Naive B cell (primary cell): ENCODE data around the gene MS4A6E. TPM values are rescaled to one million over a fixed set of nuclear protein-coding genes. Genes with fewer than 3 reads are reported as not detected.

Experiments
- ATAC-seq, 2 donors: fragments of 150-1000 bp; cut with Tn5 transposase; 2 replicates each; pipeline ENCODE4 v1.10.0; 2021; ENCODE audit warnings: low read depth in 2 of 2, mild to moderate bottlenecking in 2 of 2, moderate library complexity in 2 of 2
- DNase-seq: peaks from one replicate; pipeline ENCODE4 v3.0.0; 2022
- H3K27ac Mint-ChIP-seq, 6 donors: one replicate each; pipeline ENCODE4 v1.8.0; 2020 to 2022; ENCODE audit warnings: mild to moderate bottlenecking in 6 of 6, mixed read lengths in 6 of 6, moderate library complexity in 5 of 6, inconsistent platforms in 2 of 6
- H3K27me3 Mint-ChIP-seq, 3 donors: one replicate each; pipeline ENCODE4 v1.8.0; 2021 to 2022; ENCODE audit warnings: mixed read lengths in 3 of 3, mild to moderate bottlenecking in 1 of 3
- H3K36me3 Mint-ChIP-seq, 2 donors: one replicate each; pipeline ENCODE4 v1.8.0; 2020 to 2022; ENCODE audit warnings: mixed read lengths in 2 of 2, inconsistent platforms in 1 of 2, mild to moderate bottlenecking in 1 of 2
- H3K4me1 Mint-ChIP-seq, 3 donors: one replicate each; pipeline ENCODE4 v1.8.0; 2020 to 2022; ENCODE audit warnings: mixed read lengths in 3 of 3, inconsistent platforms in 1 of 3, mild to moderate bottlenecking in 1 of 3, moderate library complexity in 1 of 3
- H3K4me3 Mint-ChIP-seq, 8 donors: one replicate each; pipeline ENCODE4 v1.8.0; 2020 to 2022; ENCODE audit warnings: mild to moderate bottlenecking in 8 of 8, mixed read lengths in 8 of 8, moderate library complexity in 8 of 8, inconsistent platforms in 2 of 8
- H3K9me3 Mint-ChIP-seq, 7 donors: one replicate each; pipeline ENCODE4 v1.8.0; 2020 to 2022; ENCODE audit warnings: mixed read lengths in 7 of 7, mild to moderate bottlenecking in 5 of 7, inconsistent platforms in 2 of 7, moderate library complexity in 1 of 7
- polyA plus RNA-seq, 6 donors: library from polyadenylated mRNA; unstranded; fragments of 300-500 nt; fragmentation: Illumina TruSeq; gene quantifications; one replicate each; pipeline ENCODE4 v1.2.3, GENCODE V29; 2021; ENCODE audit warnings: low read depth in 6 of 6

MS4A6E gene
- polyA plus RNA-seq, 6 donors from 2014 or later: not detected

DNA sequence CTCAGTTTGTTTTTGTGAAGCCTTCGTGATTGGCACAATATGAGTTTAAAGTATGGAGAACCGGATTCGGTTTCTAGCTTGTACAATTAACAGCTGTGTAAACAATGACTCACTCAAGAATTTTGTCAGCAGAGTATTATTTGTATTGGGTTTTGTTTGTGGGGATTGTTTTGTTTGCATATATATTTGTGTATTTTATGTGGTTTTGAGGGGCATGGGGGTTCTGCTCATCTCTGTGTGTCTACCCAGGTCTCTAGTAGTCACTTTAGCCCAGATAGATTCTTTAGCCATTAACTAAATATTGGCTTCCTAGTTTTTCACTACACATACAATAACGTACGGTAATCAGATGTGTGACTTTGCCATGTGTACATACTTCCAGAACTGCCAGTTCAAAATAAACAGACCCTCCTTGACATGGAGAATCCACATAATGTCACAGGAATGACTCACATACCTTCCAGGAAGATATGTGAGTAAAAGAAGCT is 43.8 kb downstream of the MS4A6E start:
- H3K36me3 Mint-ChIP-seq: peaks cover 11 to 20% of the 10 kb centered on the region in 2 donors
- H3K4me1 Mint-ChIP-seq: peaks cover 55 to 94% (median 90%) of the 10 kb centered on the region in 3 donors
- DNase-seq (no peak), ATAC-seq (no peak)
- H3K4me3 Mint-ChIP-seq: no peak overlapping the region
- H3K27ac Mint-ChIP-seq: peak overlapping the region in 4 of 6 donors; percentile 12 to 99 (median 61)
- H3K9me3 Mint-ChIP-seq: peaks cover 0 to 12% (median 3%) of the 10 kb centered on the region in 7 donors
- no peaks in the 10 kb centered on the region for H3K27me3 Mint-ChIP-seq

DNA sequence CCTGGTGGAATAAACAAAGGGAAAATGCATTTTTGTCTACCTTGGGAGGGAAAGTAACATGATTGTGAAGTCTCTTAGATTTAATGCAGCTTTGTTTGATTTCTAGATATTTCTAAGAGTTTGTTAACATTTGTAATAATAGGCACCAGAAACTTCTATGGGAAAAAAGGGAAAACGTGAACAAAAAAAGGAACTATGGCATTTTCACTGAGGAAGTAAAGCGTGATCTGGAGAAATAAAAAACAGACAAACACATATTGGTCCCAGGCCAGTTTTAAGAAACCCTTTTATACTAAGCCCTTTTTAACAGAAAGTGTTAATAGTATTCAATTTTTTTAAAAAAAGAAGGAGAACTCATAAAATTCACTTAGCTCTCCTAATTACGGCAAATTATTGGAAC is 44.3 kb downstream of the MS4A6E start:
- DNase-seq (no peak), ATAC-seq (no peak)
- H3K4me1 Mint-ChIP-seq: peaks cover 58 to 94% (median 90%) of the 10 kb centered on the region in 3 donors
- no peaks in the 10 kb centered on the region for H3K27me3 Mint-ChIP-seq
- no peak overlapping the region for H3K4me3 Mint-ChIP-seq
- H3K36me3 Mint-ChIP-seq: peaks cover 11 to 22% of the 10 kb centered on the region in 2 donors
- H3K9me3 Mint-ChIP-seq: peaks cover 0 to 12% (median 3%) of the 10 kb centered on the region in 7 donors
- peak overlapping the region in 2 of 6 donors; percentile 12 to 99 for H3K27ac Mint-ChIP-seq

DNA sequence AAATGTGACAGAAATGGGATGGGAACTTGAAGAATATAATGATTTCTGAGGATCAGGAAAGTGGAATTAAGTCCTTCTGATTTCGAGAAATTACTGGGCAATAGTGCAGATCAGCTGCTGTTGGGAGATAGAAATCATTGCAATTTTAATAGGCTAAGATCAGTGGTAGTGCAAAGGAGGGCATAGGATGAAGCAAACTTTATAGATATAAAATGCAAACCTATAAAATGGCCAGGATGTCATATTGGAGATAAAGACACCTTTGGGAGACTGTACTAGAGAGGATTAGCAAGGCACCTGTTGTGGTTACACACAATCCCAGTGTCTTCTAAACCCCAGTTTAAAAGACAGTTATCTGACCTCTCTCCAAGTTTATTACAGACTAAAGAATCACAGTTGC is 44.8 kb downstream of the MS4A6E start:
- peak overlapping the region in 2 of 8 donors; percentile 9 to 16 for H3K4me3 Mint-ChIP-seq
- no peak for ATAC-seq
- H3K4me1 Mint-ChIP-seq: peaks cover 63 to 94% (median 93%) of the 10 kb centered on the region in 3 donors
- H3K36me3 Mint-ChIP-seq: peaks cover 11 to 27% of the 10 kb centered on the region in 2 donors
- no peak for DNase-seq
- H3K27me3 Mint-ChIP-seq: no peaks in the 10 kb centered on the region
- H3K9me3 Mint-ChIP-seq: peaks cover 0 to 12% (median 3%) of the 10 kb centered on the region in 7 donors
- peak overlapping the region in 3 of 6 donors; percentile 6 to 99 (median 68) for H3K27ac Mint-ChIP-seq

DNA sequence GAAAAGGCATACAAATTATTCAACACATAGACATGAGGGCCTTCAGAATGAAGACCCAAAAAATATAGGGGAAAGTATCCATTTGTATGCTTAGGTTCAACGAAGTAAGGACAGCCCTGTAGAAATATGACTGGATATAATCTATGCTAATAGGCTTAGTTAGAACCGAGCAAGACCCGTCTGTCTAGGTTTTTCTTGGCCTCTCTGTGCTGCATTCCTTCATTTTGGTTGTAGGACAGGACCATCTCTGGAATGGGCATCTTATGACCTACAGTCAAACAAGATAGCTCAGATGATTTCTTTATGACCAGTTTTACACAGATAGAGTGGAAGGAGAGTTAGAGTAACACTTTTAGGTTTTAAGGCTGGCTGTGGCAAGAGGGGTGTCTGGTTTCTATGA is 45.7 kb downstream of the MS4A6E start:
- H3K36me3 Mint-ChIP-seq: peaks cover 11 to 27% of the 10 kb centered on the region in 2 donors
- DNase-seq (no peak), ATAC-seq (no peak)
- no peaks in the 10 kb centered on the region for H3K27me3 Mint-ChIP-seq
- H3K4me1 Mint-ChIP-seq: peaks cover 66 to 94% (median 93%) of the 10 kb centered on the region in 3 donors
- H3K27ac Mint-ChIP-seq: peak overlapping the region in 3 of 6 donors; percentile 0 to 41 (median 18)
- H3K9me3 Mint-ChIP-seq: peaks cover 0 to 9% (median 3%) of the 10 kb centered on the region in 7 donors
- peak overlapping the region in 1 of 8 donors; percentile 8 for H3K4me3 Mint-ChIP-seq

GRCh38 chr11:60375316-60375715 is 48.3 kb downstream of the MS4A6E start:
- DNase-seq (no peak), ATAC-seq (no peak)
- Mint-ChIP-seq H3K9me3 (peaks cover 0 to 5% (median 0%) of the 10 kb centered on the region in 7 donors), H3K27ac (peak overlapping the region in 3 of 6 donors; percentile 21 to 99 (median 83)), H3K27me3 (no peaks in the 10 kb centered on the region), H3K4me3 (peak overlapping the region in 3 of 8 donors; percentile 7 to 52 (median 41)), H3K4me1 (peaks cover 74 to 94% (median 94%) of the 10 kb centered on the region in 3 donors), H3K36me3 (peaks cover 2 to 26% of the 10 kb centered on the region in 2 donors)

- peaks cover 0 to 5% (median 0%) of the 10 kb centered on the region in 7 donors for H3K9me3 Mint-ChIP-seq
- no peaks in the 10 kb centered on the region for H3K27me3 Mint-ChIP-seq
- peak overlapping the region in 6 of 8 donors; percentile 1 to 90 (median 66) for H3K4me3 Mint-ChIP-seq
- peaks cover 70 to 94% (median 91%) of the 10 kb centered on the region in 3 donors for H3K4me1 Mint-ChIP-seq
- H3K27ac Mint-ChIP-seq: peak overlapping the region; percentile 99 to 100 (median 99)
- DNase-seq: no peak
- ATAC-seq: no peak
- H3K36me3 Mint-ChIP-seq: peaks cover 9 to 23% of the 10 kb centered on the region in 2 donors
Observed at GRCh38 chr11:60376601-60377000, 49.5 kb downstream of the MS4A6E start.

- Mint-ChIP-seq H3K4me3 (peak overlapping the region; percentile 68 to 95 (median 88)), H3K27ac (peak overlapping the region; percentile 99 to 100 (median 99)), H3K9me3 (peaks cover 0 to 5% (median 0%) of the 10 kb centered on the region in 7 donors), H3K4me1 (peaks cover 71 to 93% (median 92%) of the 10 kb centered on the region in 3 donors), H3K36me3 (peaks cover 9 to 27% of the 10 kb centered on the region in 2 donors), H3K27me3 (no peaks in the 10 kb centered on the region)
- ATAC-seq (peak; percentile 76 to 83), DNase-seq (peak; percentile 77)
Observed at GRCh38 chr11:60377401-60378136, 50.5 kb downstream of the MS4A6E start.

- Mint-ChIP-seq H3K27me3 (no peaks in the 10 kb centered on the region), H3K9me3 (peaks cover 0 to 5% (median 0%) of the 10 kb centered on the region in 7 donors), H3K36me3 (peaks cover 9 to 30% of the 10 kb centered on the region in 2 donors), H3K27ac (peak within 1 kb of the TSS; percentile 99 to 100 (median 99)), H3K4me1 (peaks cover 66 to 89% (median 86%) of the 10 kb centered on the region in 3 donors), H3K4me3 (peak within 1 kb of the TSS; percentile 68 to 95 (median 88))
- peak; percentile 82 for DNase-seq
- ATAC-seq: peak; percentile 82 to 86
Observed at GRCh38 chr11:60378354-60378753, 51.3 kb downstream of the MS4A6E start, which contains the start of gene MS4A7. MS4A7 (plus strand) TSS chr11:60378532; CDS start chr11:60383142, 4,610 bp downstream.

- Mint-ChIP-seq H3K27me3 (no peaks in the 10 kb centered on the region), H3K4me3 (peak overlapping the region; percentile 12 to 79 (median 52)), H3K27ac (peak overlapping the region; percentile 95 to 97 (median 96)), H3K36me3 (peaks cover 26 to 28% of the 10 kb centered on the region in 2 donors), H3K4me1 (peaks cover 40 to 56% (median 44%) of the 10 kb centered on the region in 3 donors), H3K9me3 (peaks cover 0 to 4% (median 0%) of the 10 kb centered on the region in 7 donors)
- DNase-seq (peak; percentile 82), ATAC-seq (peak; percentile 94 to 95)
Observed at GRCh38 chr11:60389279-60389910, 62.3 kb downstream of the MS4A6E start.

DNA sequence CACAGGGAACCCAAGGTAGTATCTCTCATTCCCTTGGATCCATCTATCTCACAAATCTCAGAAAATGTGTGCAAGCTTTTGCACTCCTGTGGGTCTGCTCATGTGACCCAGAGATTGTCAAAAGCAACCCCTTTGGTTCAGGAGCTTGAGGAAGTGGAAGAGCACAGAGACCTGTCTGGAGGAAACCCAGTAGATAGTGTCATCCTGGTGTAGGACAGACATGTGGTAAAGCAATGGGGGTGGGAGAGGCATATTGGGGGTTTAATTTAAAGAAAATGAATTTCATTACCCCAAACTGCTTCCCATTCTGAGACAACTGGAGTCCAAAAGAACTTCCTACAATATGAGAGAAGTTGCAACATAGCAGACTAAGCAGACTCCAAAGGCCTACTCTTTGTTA is 63.4 kb downstream of the MS4A6E start:
- H3K27me3 Mint-ChIP-seq: no peaks in the 10 kb centered on the region
- ATAC-seq (no peak), DNase-seq (no peak)
- peak overlapping the region in 4 of 8 donors; percentile 12 to 59 (median 34) for H3K4me3 Mint-ChIP-seq
- peak overlapping the region; percentile 95 to 97 (median 96) for H3K27ac Mint-ChIP-seq
- peaks cover 0 to 4% (median 0%) of the 10 kb centered on the region in 7 donors for H3K9me3 Mint-ChIP-seq
- H3K36me3 Mint-ChIP-seq: peaks cover 17 to 22% of the 10 kb centered on the region in 2 donors
- H3K4me1 Mint-ChIP-seq: peaks cover 44 to 53% (median 49%) of the 10 kb centered on the region in 3 donors
